ENCODE data around the gene TMED5. TPM values are rescaled to one million over a fixed set of nuclear protein-coding genes. Genes with fewer than 3 reads are reported as not detected.
"Not testable (repeated sequence)": the region's sequence is repeated elsewhere in the genome, so short reads cannot be mapped to it uniquely, and the experiment has no call there.

Gene TMED5
- total RNA-seq, 1 donor from 2014 or later = 40.8 TPM

DNA sequence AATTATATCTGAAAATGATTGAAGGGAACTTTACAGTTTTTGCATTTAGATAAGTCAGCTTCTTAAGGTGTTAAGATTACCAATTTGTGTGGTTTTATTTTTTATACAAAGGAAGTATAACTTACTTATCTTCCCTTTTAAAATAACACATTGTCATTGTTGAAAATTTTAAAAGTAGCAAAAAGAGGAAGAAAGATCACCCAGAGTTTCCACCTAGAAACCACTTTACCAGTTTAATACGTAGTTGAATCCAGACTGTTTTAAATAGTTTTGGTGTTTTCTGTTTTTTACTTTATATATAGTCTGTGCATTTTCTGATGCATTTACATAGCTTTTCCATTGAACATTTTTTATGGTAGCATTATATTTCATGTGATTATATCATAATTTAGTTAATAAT lies 6.5 kb upstream of the TMED5 start:
- no peaks in the 10 kb centered on the region for H3K27me3 ChIP-seq
- H3K27ac ChIP-seq = no peak overlapping the region
- no peaks in the 10 kb centered on the region for H3K36me3 ChIP-seq
- TF ChIP-seq POLR2A (IDR thresholded peaks at IDR 0.05) (no peak), POLR2AphosphoS5 (IDR thresholded peaks at IDR 0.05; ENCODE audit: insufficient read depth in 1 of 2, low read depth in 1 of 2) (no peak)
- TF ChIP-seq, protein P1, sequence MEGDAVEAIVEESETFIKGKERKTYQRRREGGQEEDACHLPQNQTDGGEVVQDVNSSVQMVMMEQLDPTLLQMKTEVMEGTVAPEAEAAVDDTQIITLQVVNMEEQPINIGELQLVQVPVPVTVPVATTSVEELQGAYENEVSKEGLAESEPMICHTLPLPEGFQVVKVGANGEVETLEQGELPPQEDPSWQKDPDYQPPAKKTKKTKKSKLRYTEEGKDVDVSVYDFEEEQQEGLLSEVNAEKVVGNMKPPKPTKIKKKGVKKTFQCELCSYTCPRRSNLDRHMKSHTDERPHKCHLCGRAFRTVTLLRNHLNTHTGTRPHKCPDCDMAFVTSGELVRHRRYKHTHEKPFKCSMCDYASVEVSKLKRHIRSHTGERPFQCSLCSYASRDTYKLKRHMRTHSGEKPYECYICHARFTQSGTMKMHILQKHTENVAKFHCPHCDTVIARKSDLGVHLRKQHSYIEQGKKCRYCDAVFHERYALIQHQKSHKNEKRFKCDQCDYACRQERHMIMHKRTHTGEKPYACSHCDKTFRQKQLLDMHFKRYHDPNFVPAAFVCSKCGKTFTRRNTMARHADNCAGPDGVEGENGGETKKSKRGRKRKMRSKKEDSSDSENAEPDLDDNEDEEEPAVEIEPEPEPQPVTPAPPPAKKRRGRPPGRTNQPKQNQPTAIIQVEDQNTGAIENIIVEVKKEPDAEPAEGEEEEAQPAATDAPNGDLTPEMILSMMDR (IDR thresholded peaks at IDR 0.05) = no peak
- no peaks in the 10 kb centered on the region for H3K4me1 ChIP-seq
- no peak for DNase-seq (ENCODE audit: extremely low spot score in 2 of 2)
- H3K9me3 ChIP-seq = no peaks in the 10 kb centered on the region
- no peak overlapping the region for H3K4me3 ChIP-seq
- intact Hi-C loops (cut with DNase I) = no loop called here

DNA sequence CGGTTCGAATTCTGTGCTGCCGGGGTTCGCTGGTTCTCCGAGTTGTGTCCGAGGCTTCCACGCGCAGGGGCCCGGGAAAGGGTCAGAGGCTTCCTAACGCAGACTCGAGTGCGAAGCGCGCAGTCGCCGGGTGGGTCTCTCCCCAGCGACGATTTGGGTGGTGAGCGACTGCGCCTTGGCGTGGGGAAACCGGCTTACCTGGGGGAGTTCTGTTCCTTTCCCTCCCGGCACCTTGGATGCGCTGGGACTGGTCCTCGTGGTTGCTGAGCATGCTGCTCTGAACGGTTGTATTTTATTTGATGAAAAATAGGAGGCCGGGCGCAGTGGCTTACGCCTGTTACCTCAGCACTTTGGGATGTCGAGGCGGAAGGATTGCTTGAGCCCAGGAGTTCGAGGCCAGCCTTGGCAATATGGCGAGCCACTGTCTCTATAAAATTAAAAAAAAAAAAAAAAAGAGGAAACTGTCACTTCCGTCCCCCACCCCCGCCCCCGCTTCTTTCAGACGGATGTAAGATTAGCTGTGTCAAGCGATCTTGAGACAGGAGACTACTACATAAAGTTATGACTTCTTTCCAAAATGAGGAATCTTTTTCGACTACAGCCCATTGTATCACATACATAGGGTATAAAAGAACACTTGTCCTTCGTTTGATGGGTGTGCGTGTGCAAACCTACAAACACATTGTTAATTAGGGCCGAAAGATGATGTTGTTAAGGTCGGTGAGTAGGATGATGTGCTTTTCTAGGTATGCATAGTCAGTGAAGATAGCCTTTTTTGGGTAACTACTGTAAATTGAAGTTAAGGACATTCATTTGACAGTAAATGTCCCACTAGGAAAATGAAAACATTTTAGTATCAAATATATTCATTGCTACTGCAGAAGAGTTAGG lies 755 bp upstream of the TMED5 start, which contains the start of gene CCDC18:
CCDC18 (plus strand) TSS at position 2 of the 891 bp plus-strand sequence. CDS start 2,638 bp downstream, outside the sequence.
- Histone ChIP-seq H3K27ac (peak within 1 kb of the TSS; percentile 99), H3K27me3 (no peaks in the 10 kb centered on the region), H3K4me1 (peaks cover 36% of the 10 kb centered on the region), H3K4me3 (peak within 1 kb of the TSS; percentile 97 to 99), H3K36me3 (no peaks in the 10 kb centered on the region), H3K9me3 (no peaks in the 10 kb centered on the region)
- no peak for DNase-seq (ENCODE audit: extremely low spot score in 2 of 2)
- intact Hi-C loops (cut with DNase I) = no loop called here
- TF ChIP-seq POLR2A (IDR thresholded peaks at IDR 0.05) (no peak), POLR2AphosphoS5 (IDR thresholded peaks at IDR 0.05; ENCODE audit: insufficient read depth in 1 of 2, low read depth in 1 of 2) (no peak)
- TF ChIP-seq, protein P1 (IDR thresholded peaks at IDR 0.05) = no peak

DNA sequence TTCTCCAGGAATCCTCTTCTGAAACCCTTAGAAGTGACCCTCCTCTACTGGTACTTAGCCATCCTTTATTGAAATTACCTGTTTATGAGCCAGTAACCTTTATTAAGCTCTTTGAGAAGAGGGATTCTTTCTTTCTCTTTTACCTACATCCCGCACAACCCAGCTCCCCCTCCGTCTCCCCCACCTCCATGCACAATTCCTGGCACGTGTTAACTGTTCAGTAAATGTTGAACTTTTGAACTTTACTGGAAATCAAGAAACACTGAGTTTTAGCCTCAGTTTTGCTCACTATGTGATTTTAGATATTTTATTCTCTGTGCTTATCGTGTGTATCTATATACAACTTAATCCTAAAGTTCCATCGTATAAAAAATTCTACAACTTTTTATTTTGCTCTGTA lies 1.8 kb downstream of the TMED5 start:
- no peak for DNase-seq (ENCODE audit: extremely low spot score in 2 of 2)
- no peaks in the 10 kb centered on the region for H3K27me3 ChIP-seq
- TF ChIP-seq POLR2AphosphoS5 (IDR thresholded peaks at IDR 0.05; ENCODE audit: insufficient read depth in 1 of 2, low read depth in 1 of 2) = no peak
- TF ChIP-seq POLR2A (IDR thresholded peaks at IDR 0.05) = no peak
- TF ChIP-seq, protein P1 (IDR thresholded peaks at IDR 0.05) = no peak
- H3K4me3 ChIP-seq = peak overlapping the region; percentile 97 to 99
- H3K36me3 ChIP-seq = no peaks in the 10 kb centered on the region
- H3K4me1 ChIP-seq = peaks cover 40% of the 10 kb centered on the region
- peak overlapping the region; percentile 99 for H3K27ac ChIP-seq
- H3K9me3 ChIP-seq = no peaks in the 10 kb centered on the region
- intact Hi-C loops (cut with DNase I) = no loop called here

DNA sequence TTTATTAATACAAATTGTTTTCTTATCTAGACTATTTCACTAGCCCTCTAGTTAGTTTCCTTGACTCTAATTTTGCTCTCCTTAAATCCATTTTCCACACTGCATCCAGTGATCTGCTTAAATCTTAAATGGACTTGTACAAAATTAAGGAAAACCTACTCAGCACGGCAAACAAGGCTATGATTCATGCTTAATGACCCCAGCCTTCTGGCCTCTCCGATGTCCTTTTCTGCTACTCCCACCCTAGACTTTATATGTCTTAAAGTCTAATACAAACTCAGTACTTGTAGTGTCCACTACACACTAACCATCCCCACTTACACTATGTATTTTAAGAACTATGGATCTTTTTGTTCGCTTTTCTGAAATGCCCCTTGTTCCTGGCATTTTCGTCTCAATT lies 2.2 kb downstream of the TMED5 start:
- no peaks in the 10 kb centered on the region for H3K27me3 ChIP-seq
- no peaks in the 10 kb centered on the region for H3K9me3 ChIP-seq
- intact Hi-C loops (cut with DNase I) = no loop called here
- H3K4me3 ChIP-seq = peak overlapping the region; percentile 97 to 99
- H3K27ac ChIP-seq = no peak overlapping the region
- peaks cover 43% of the 10 kb centered on the region for H3K4me1 ChIP-seq
- TF ChIP-seq POLR2AphosphoS5 (IDR thresholded peaks at IDR 0.05; ENCODE audit: insufficient read depth in 1 of 2, low read depth in 1 of 2) (no peak), POLR2A (IDR thresholded peaks at IDR 0.05) (no peak)
- TF ChIP-seq, protein P1 (IDR thresholded peaks at IDR 0.05) = no peak
- no peak for DNase-seq (ENCODE audit: extremely low spot score in 2 of 2)
- H3K36me3 ChIP-seq = no peaks in the 10 kb centered on the region

DNA sequence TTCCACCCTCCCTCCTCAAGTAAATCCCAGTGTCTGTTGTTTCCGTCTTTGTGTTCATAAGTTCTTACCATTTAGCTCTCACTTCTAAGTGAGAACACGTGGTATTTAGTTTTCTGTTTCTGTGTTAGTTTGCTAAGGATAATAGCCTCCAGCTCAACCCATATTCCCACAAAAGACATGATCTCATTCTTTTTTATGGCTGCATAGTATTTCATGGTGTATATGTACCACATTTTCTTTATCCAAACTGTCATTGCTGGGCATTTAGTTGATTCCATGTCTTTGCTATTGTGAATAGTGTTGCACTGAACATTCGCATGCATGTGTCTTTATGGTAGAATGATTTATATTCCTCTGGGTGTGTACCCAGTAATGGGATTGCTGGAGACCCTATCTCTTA lies 5.6 kb downstream of the TMED5 start:
- DNase-seq (ENCODE audit: extremely low spot score in 2 of 2); H3K27ac ChIP-seq; H3K9me3 ChIP-seq; intact Hi-C loops (cut with DNase I); H3K27me3 ChIP-seq; H3K4me3 ChIP-seq; H3K36me3 ChIP-seq: not testable (repeated sequence)
- peaks cover 47% of the 10 kb centered on the region for H3K4me1 ChIP-seq

Data from vagina (tissue), 2 donors.